Vagina (tissue), 2 donors: ENCODE results near the gene COL5A3. TPM values are rescaled to one million over a fixed set of nuclear protein-coding genes. Genes with fewer than 3 reads are reported as not detected.
"Not testable (repeated sequence)": the region's sequence is repeated elsewhere in the genome, so short reads cannot be mapped to it uniquely, and the experiment has no call there.

Source experiments
- DNase-seq, 2 donors: peaks; one replicate each; pipeline ENCODE4 v3.0.0-alpha.2; 2017; ENCODE audit errors: extremely low spot score in 2 of 2
- H3K27ac ChIP-seq: fragments of 200-600 bp; sonication (generic); one replicate; pipeline ENCODE4 v1.5.1; 2019
- H3K27me3 ChIP-seq: fragments of 200-600 bp; sonication (generic); one replicate; pipeline ENCODE4 v1.5.1; 2019
- H3K36me3 ChIP-seq, 2 donors: fragments of 200-600 bp; sonication (generic); one replicate each; pipeline ENCODE4 v1.5.1; 2017 to 2019
- H3K4me1 ChIP-seq: fragments of 200-600 bp; sonication (generic); one replicate; pipeline ENCODE4 v1.5.1; 2019
- H3K4me3 ChIP-seq, 2 donors: fragments of 200-600 bp; sonication (generic); 1 replicate in 1 of 2; 2 replicates in 1 of 2; pipeline ENCODE4 v1.5.1; 2016 to 2019
- H3K9me3 ChIP-seq: fragments of 200-600 bp; sonication (generic); one replicate; pipeline ENCODE4 v1.5.1; 2019
- POLR2A ChIP-seq, 2 donors: fragments of 450-650 bp; IDR thresholded peaks; one replicate each; pipeline ENCODE4 v1.6.1; 2017; ENCODE audit warnings: antibody characterized with exemption in 2 of 2, mild to moderate bottlenecking in 2 of 2, moderate library complexity in 2 of 2
- POLR2AphosphoS5 ChIP-seq, 2 donors: sonication (generic); formaldehyde crosslinking; IDR thresholded peaks; one replicate each; pipeline ENCODE4 v1.9.0; 2017; ENCODE audit warnings: antibody characterized with exemption in 2 of 2, mild to moderate bottlenecking in 2 of 2, low read depth in 1 of 2; ENCODE audit not compliant: insufficient read depth in 1 of 2
- intact Hi-C: fragments of 100-400 bp; cut with DNase I; formaldehyde crosslinking; loops from one replicate; pipeline ENCODE4 v1.15.1; 2023
- total RNA-seq: library from RNA; depleted of rRNA; stranded (reverse); fragments of >200 nt; gene quantifications from one replicate; pipeline ENCODE4 v1.2.3, GENCODE V29; 2016
- TF ChIP-seq, protein P1 (sequence below), 3 experiments: fragments of 450-650 bp in 2 of 3; fragments of 200-600 bp in 1 of 3; sonication (generic) in 1 of 3; IDR thresholded peaks; one replicate each; pipeline ENCODE4 v1.5.1; 2017 to 2019; ENCODE audit warnings: antibody characterized with exemption in 3 of 3, mild to moderate bottlenecking in 2 of 3, moderate library complexity in 2 of 3

Gene COL5A3
- total RNA-seq, 1 donor from 2014 or later = 13.3 TPM

DNA sequence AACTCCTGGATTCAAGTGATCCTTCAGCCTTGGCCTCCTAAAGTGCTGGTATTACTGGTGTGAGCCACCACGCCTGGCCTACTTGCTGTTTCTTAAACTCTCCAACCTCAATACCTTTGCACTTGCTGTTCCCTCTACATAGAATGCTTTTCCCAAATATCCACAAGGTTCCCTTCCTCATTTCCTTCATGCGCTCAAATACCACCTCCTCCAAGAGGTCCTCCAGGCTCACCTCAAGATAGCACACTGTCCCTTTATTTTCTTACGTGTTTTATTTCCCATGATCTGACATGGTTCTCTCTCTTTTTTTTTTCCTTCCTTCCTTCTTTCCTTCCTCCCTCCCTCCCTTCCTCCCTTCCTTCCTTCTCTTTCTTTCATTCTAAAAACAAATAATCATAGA, 16.4 kb upstream of the COL5A3 start:
- TF ChIP-seq POLR2A (IDR thresholded peaks at IDR 0.05) (no peak), POLR2AphosphoS5 (IDR thresholded peaks at IDR 0.05; ENCODE audit: insufficient read depth in 1 of 2, low read depth in 1 of 2) (no peak)
- TF ChIP-seq, protein P1, sequence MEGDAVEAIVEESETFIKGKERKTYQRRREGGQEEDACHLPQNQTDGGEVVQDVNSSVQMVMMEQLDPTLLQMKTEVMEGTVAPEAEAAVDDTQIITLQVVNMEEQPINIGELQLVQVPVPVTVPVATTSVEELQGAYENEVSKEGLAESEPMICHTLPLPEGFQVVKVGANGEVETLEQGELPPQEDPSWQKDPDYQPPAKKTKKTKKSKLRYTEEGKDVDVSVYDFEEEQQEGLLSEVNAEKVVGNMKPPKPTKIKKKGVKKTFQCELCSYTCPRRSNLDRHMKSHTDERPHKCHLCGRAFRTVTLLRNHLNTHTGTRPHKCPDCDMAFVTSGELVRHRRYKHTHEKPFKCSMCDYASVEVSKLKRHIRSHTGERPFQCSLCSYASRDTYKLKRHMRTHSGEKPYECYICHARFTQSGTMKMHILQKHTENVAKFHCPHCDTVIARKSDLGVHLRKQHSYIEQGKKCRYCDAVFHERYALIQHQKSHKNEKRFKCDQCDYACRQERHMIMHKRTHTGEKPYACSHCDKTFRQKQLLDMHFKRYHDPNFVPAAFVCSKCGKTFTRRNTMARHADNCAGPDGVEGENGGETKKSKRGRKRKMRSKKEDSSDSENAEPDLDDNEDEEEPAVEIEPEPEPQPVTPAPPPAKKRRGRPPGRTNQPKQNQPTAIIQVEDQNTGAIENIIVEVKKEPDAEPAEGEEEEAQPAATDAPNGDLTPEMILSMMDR (IDR thresholded peaks at IDR 0.05) = no peak
- H3K27me3 ChIP-seq = no peaks in the 10 kb centered on the region

DNA sequence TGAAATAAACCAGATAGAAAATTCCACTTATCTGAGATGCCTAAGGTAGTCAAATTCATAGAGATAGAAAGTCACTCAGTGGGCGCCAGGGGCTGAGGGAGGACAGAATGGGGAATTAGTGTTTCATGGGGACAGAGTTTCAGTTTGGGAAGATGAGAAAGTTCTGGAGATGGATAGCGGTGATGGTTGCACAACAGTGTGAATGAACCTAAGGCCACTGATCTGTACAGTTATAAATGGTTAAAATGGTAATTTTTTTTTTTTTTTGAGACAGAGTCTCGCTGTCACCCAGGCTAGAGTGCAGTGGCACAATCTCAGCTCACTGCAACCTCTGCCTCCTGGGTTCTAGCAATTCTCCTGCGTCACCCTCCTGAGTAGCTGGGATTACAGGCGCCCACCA, 12.8 kb upstream of the COL5A3 start:
- H3K27me3 ChIP-seq, H3K4me3 ChIP-seq, H3K9me3 ChIP-seq, intact Hi-C loops, H3K4me1 ChIP-seq, H3K27ac ChIP-seq, H3K36me3 ChIP-seq, DNase-seq: not testable (repeated sequence)

More for the DNA sequence above, 16.4 kb upstream of the COL5A3 start:
- no peaks in the 10 kb centered on the region for H3K36me3 ChIP-seq
- H3K27ac ChIP-seq = no peak overlapping the region
- no peak overlapping the region for H3K4me3 ChIP-seq
- no peaks in the 10 kb centered on the region for H3K9me3 ChIP-seq
- DNase-seq = no peak
- H3K4me1 ChIP-seq = peaks cover 6% of the 10 kb centered on the region
- intact Hi-C loops = loop anchor here (5.0 kb wide), 1 partner anchor 94 kb away; no protein-coding TSS in a partner anchor

DNA sequence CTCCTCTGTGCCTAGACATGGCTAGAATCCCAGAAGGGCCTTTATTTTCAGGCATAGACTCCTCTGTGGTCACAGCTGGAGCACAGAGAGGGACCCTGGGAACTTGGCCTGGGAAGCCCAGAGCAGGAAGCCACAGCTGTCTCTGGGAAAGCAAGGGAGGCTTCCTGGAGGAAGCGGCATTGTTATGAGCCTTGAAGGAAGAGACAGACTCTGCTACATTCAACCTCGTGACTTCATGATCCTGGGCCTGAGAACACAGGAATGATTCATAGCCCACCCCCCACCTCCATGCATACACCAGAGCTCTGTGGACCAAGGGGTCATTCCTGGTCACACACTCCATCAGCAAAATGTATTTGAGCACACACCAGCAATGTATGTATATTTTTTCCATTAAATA, 11.6 kb upstream of the COL5A3 start:
- Histone ChIP-seq H3K4me1 (no peaks in the 10 kb centered on the region), H3K27me3 (no peaks in the 10 kb centered on the region), H3K36me3 (no peaks in the 10 kb centered on the region), H3K9me3 (no peaks in the 10 kb centered on the region), H3K27ac (no peak overlapping the region), H3K4me3 (no peak overlapping the region)
- no peak for DNase-seq
- TF ChIP-seq POLR2A (IDR thresholded peaks at IDR 0.05) = no peak
- TF ChIP-seq, protein P1 (IDR thresholded peaks at IDR 0.05) = no peak
- TF ChIP-seq POLR2AphosphoS5 (IDR thresholded peaks at IDR 0.05; ENCODE audit: insufficient read depth in 1 of 2, low read depth in 1 of 2) = no peak
- intact Hi-C loops = no loop called here

DNA sequence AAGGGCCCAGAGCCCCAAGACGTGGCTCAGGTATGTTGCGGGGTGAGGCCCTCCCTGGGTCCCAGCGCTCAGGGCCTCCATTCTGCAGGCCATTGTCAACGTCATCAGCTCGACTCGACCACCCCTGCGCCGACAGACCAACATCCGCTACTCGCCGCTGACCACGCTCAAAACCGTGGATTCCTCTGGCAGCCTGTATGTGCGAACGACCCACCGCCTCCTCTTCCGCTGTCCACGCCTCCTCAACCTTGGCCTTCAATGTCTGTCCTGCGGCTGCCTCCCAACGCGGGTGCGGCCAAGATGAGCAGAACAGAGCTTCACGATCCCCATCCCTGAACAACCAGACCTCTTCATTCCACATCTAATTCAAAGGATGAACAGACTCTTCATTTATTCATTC, 11.1 kb upstream of the COL5A3 start:
- H3K4me3 ChIP-seq = no peak overlapping the region
- no peaks in the 10 kb centered on the region for H3K4me1 ChIP-seq
- DNase-seq = no peak
- H3K27ac ChIP-seq = no peak overlapping the region
- no peaks in the 10 kb centered on the region for H3K9me3 ChIP-seq
- no peaks in the 10 kb centered on the region for H3K36me3 ChIP-seq
- intact Hi-C loops = no loop called here
- H3K27me3 ChIP-seq = no peaks in the 10 kb centered on the region
- TF ChIP-seq, protein P1 (IDR thresholded peaks at IDR 0.05) = no peak
- no peak for TF ChIP-seq POLR2AphosphoS5 (IDR thresholded peaks at IDR 0.05; ENCODE audit: insufficient read depth in 1 of 2, low read depth in 1 of 2)
- no peak for TF ChIP-seq POLR2A (IDR thresholded peaks at IDR 0.05)

DNA sequence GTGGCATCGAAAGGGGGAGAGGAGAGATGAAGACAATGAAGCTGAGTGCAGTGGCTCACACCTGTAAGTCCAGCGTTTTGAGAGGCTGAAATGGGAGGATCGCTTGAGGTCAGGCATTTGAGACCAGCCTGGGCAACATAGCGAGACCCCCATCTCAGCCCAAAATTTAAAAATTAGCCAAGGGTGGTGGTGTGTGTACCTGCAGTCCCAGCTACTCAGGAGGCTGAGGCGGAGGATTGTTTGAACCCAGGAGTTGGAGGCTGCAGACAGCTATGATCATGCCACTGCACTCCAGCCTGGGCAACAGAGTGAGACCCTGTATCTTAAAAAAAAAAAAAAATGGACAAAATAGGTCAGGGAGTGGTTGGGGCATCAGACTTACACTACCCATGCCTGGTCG, 10.5 kb upstream of the COL5A3 start:
- intact Hi-C loops = no loop called here
- no peak for DNase-seq
- no peaks in the 10 kb centered on the region for H3K9me3 ChIP-seq
- TF ChIP-seq, protein P1 (IDR thresholded peaks at IDR 0.05) = no peak
- TF ChIP-seq POLR2AphosphoS5 (IDR thresholded peaks at IDR 0.05; ENCODE audit: insufficient read depth in 1 of 2, low read depth in 1 of 2) (no peak), POLR2A (IDR thresholded peaks at IDR 0.05) (no peak)
- H3K4me3 ChIP-seq = no peak overlapping the region
- H3K27ac ChIP-seq = no peak overlapping the region
- no peaks in the 10 kb centered on the region for H3K36me3 ChIP-seq
- no peaks in the 10 kb centered on the region for H3K27me3 ChIP-seq
- no peaks in the 10 kb centered on the region for H3K4me1 ChIP-seq

DNA sequence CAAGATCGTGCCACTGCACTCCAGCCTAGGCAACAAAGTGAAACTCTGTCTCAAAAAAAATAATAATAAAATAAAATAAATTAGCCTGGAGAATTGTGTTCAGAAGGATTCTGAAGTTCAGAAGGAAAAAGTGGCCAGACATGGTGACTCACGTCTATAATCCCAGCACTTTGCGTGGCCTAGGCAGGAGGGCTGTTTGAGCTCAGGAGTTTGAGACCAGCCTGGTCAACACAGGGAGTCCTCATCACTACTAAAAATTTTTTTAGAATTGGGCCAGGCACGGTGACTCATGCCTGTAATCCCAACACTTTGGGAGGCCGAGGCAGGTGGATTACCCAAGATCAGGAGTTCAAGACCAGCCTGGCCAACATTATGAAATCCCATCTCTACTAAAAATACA, 8.9 kb upstream of the COL5A3 start:
- H3K4me3 ChIP-seq = no peak overlapping the region
- intact Hi-C loops = no loop called here
- H3K36me3 ChIP-seq = no peaks in the 10 kb centered on the region
- H3K9me3 ChIP-seq = no peaks in the 10 kb centered on the region
- TF ChIP-seq POLR2A (IDR thresholded peaks at IDR 0.05) = no peak
- TF ChIP-seq, protein P1 (IDR thresholded peaks at IDR 0.05) = no peak
- no peak for TF ChIP-seq POLR2AphosphoS5 (IDR thresholded peaks at IDR 0.05; ENCODE audit: insufficient read depth in 1 of 2, low read depth in 1 of 2)
- H3K27ac ChIP-seq = no peak overlapping the region
- no peak for DNase-seq
- no peaks in the 10 kb centered on the region for H3K27me3 ChIP-seq
- H3K4me1 ChIP-seq = no peaks in the 10 kb centered on the region
